ENCODE measurements around the gene MBD3.
"Not testable (repeated sequence)": the region's sequence is repeated elsewhere in the genome, so short reads cannot be mapped to it uniquely, and the experiment has no call there.

The MBD3 gene

GRCh38 chr19:1592755-1593500 is at the start of gene MBD3:
MBD3 (minus strand) TSS chr19:1592865; CDS start chr19:1592631, 234 bp downstream.
- peak; percentile 89 for DNase-seq

GRCh38 chr19:1640893-1641448 is 48.3 kb upstream of the MBD3 start:
- DNase-seq = not testable (repeated sequence)

GRCh38 chr19:1636325-1637236 is 43.9 kb upstream of the MBD3 start:
- DNase-seq = no peak

GRCh38 chr19:1634938-1635243 is 42.2 kb upstream of the MBD3 start:
- DNase-seq = no peak

GRCh38 chr19:1634242-1634937 is 41.7 kb upstream of the MBD3 start:
- DNase-seq = no peak

GRCh38 chr19:1633269-1633826 is 40.7 kb upstream of the MBD3 start:
- no peak for DNase-seq

- DNase-seq = no peak
Measured at GRCh38 chr19:1632462-1633268, 40.0 kb upstream of the MBD3 start.

GRCh38 chr19:1631557-1632100 is 39.0 kb upstream of the MBD3 start:
- DNase-seq = no peak

- no peak for DNase-seq
Measured at GRCh38 chr19:1630811-1631210, 38.1 kb upstream of the MBD3 start.

- DNase-seq = no peak
Measured at GRCh38 chr19:1630012-1630411, 37.3 kb upstream of the MBD3 start.

- DNase-seq = no peak
Measured at GRCh38 chr19:1629256-1629808, 36.7 kb upstream of the MBD3 start.

- no peak for DNase-seq
Measured at GRCh38 chr19:1627194-1627593, 34.5 kb upstream of the MBD3 start.

GRCh38 chr19:1626417-1627010 is 33.8 kb upstream of the MBD3 start:
- no peak for DNase-seq

- peak; percentile 64 for DNase-seq
Measured at GRCh38 chr19:1624458-1624857, 31.8 kb upstream of the MBD3 start.

GRCh38 chr19:1622541-1622940 is 29.9 kb upstream of the MBD3 start:
- no peak for DNase-seq

- DNase-seq = no peak
Measured at GRCh38 chr19:1622007-1622406, 29.3 kb upstream of the MBD3 start.

- DNase-seq = no peak
Measured at GRCh38 chr19:1621574-1621973, 28.9 kb upstream of the MBD3 start.

GRCh38 chr19:1621021-1621420 is 28.4 kb upstream of the MBD3 start:
- no peak for DNase-seq

- DNase-seq = no peak
Measured at GRCh38 chr19:1620502-1620901, 27.8 kb upstream of the MBD3 start.

- DNase-seq = no peak
Measured at GRCh38 chr19:1619703-1620102, 27.0 kb upstream of the MBD3 start.

GRCh38 chr19:1619094-1619439 is 26.4 kb upstream of the MBD3 start:
- DNase-seq = no peak

Data from activated T-cell treated with anti-CD3 and anti-CD28 coated beads, Interleukin-2, amount 50 U/mL, for 1 hour (primary cell).